GM19193 (cell line): ENCODE data around the gene WRAP73.
A peak's percentile ranks its signal among the peaks of the same experiment; 100 is the strongest.

Experiments used
- POLR2A ChIP-seq: IDR thresholded peaks from 4 replicates; pipeline ENCODE4 v1.6.1; 2011; ENCODE audit not compliant: insufficient read depth, insufficient read length; ENCODE audit errors: extremely low read depth

Gene WRAP73

GRCh38 chr1:3664700-3665375, 14.9 kb upstream of the WRAP73 start:
- peak; percentile 9 for TF ChIP-seq POLR2A

DNA sequence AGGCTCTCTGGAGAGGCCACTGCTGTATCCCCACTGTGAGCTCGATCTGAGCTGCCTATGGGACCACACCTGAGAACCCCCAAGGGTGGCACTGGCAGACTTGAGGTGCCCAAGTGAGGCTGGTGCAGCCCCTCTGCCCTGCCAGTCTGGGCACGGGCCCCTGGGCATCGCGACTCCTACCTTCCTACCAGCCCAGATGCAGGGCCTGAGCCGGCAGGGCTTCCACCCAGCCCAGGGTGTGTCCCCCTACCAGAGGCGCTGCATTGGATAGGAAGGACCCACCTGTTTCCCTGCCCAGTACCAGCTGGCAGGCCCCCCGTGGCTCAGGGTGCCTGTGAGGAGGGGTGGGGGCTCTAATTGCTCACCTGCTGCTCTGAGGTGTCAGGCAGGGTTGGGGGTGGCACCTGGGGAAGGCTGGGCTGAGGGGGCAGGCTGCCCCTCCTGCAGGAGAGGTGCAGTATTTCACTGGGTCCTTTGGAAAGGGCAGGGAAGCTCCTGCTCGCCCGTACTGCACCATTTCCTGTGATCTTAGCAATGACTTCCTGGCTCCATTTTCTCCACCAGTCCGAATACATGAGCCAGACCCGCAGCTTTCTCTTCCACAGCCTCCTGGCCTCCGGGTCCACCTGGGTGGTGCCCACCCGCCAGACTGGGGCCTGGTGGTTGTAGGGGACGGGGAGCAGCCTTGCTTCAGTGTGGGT, 14.2 kb upstream of the WRAP73 start:
- no peak for TF ChIP-seq POLR2A

DNA sequence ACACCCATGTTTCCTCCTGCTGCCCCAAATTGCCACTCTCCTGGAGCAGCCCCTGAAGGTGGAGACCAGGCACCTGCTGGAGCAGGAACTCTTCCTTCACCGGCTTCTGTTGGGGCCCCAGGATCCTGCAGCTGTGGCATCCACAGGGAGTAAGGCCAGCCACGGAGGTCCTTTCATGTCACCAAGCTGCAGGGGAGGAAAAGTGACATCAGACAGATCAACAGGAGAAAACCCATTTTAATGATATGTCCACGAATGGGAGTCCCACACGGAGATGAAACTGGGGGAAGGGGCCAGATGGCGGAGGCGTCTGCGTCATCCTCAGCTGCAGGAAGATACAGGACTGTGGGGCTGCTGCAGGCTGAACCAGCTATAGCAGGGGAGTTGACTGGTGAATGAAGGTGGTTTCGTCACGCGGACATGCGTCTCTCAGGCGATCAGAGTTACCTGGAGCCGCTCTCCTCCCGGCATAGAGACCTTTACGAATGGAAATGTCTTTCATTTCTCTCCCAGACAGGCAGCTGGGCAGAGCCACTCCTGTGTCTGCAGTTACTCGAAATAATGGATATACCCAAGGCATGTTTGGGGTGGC, 12.3 kb upstream of the WRAP73 start:
- TF ChIP-seq POLR2A = no peak

DNA sequence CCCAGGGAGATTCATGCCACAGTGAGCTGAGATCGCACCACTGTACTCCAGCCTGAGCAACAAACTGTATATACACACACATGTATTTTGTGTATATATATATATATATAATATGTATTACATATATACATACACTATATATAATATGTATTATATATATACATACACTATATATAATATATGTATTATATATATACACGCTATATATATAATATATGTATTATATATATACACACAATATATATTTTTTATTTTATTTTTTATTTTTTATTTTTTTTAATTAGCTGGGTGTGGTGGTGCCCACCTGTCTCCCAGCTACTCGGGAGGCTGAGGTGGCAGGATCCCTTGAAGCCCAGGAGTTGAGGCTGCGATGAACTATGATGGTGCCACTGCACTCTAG, 11.7 kb upstream of the WRAP73 start:
- no peak for TF ChIP-seq POLR2A

DNA sequence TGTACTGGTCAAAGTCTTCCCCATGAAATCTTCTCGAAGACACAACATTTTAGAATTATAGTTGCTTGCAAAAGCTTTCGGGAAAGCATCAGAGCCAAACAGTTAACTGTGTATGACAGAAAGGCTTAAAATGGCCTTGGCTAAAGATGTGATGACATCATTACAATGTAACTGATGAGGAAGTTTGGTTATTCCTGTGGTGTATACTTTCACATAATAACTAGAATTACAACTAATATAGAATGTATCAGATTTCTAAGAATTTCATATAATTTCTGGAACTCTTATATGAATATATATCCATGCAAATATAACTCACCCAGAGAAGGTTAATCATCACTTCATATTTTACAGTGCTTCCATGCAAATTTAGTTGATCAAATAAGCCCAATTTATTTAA, 10.8 kb upstream of the WRAP73 start:
- no peak for TF ChIP-seq POLR2A

GRCh38 chr1:3659093-3659492, 9.2 kb upstream of the WRAP73 start:
- TF ChIP-seq POLR2A = no peak

- TF ChIP-seq POLR2A = no peak
Measured at GRCh38 chr1:3658231-3658615, 8.3 kb upstream of the WRAP73 start.

- no peak for TF ChIP-seq POLR2A
Measured at GRCh38 chr1:3657578-3658230, 7.8 kb upstream of the WRAP73 start.

DNA sequence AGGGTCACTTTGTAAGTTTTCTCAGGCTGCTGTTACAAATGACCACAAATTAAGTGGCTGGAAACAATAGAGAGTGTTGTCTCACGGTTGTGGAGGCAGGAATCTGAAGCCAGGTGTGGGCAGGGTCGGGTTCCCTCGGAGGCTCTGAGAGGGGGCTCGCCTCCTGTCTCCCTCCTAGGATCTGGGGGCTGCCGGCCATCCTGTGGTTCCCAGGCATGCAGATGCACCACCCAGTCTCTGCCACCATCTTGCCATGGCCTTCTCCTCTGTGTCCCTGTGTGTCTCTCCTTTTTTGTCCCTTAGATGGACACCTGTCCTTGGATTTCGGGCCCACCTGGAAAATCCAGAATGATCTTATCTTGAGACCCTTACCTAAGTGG, 7.2 kb upstream of the WRAP73 start:
- TF ChIP-seq POLR2A = no peak

- no peak for TF ChIP-seq POLR2A
Measured at GRCh38 chr1:3656450-3657095, 6.7 kb upstream of the WRAP73 start.

GRCh38 chr1:3654549-3655281, 4.8 kb upstream of the WRAP73 start:
- TF ChIP-seq POLR2A = no peak

- TF ChIP-seq POLR2A = no peak
Measured at GRCh38 chr1:3653286-3653618, 3.3 kb upstream of the WRAP73 start.

GRCh38 chr1:3652548-3653285, 2.8 kb upstream of the WRAP73 start:
- peak; percentile 35 for TF ChIP-seq POLR2A
